Smooth muscle cell (in vitro differentiated cells): ENCODE results near the gene GAS2L1. TPM values are rescaled to one million over a fixed set of nuclear protein-coding genes. Genes with fewer than 3 reads are reported as not detected.
A peak's percentile ranks its signal among the peaks of the same experiment; 100 is the strongest.

Experiments
- DNase-seq: peaks from one replicate; lab custom pipeline; 2025; ENCODE audit not compliant: unreplicated experiment; lab: John Stamatoyannopoulos, UW
- H2AFZ ChIP-seq: fragments of 200-600 bp; sonication (generic); 2 replicates; pipeline ENCODE4 v1.6.0; 2016; ENCODE audit warnings: antibody characterized with exemption, low read depth, mild to moderate bottlenecking
- H3F3A ChIP-seq: fragments of 200-600 bp; sonication (generic); 2 replicates; pipeline ENCODE4 v1.6.0; 2017; ENCODE audit warnings: antibody characterized with exemption, low read depth
- H3K27ac ChIP-seq: fragments of 200-600 bp; sonication (generic); 2 replicates; pipeline ENCODE4 v1.5.1; 2016; ENCODE audit warnings: low read depth, mild to moderate bottlenecking
- H3K27me3 ChIP-seq: fragments of 200-600 bp; sonication (generic); 2 replicates; pipeline ENCODE4 v1.6.1; 2016; ENCODE audit warnings: low read depth, mild to moderate bottlenecking
- H3K36me3 ChIP-seq: fragments of 200-600 bp; sonication (generic); 2 replicates; pipeline ENCODE4 v1.5.1; 2016; ENCODE audit warnings: low read depth
- H3K4me1 ChIP-seq: fragments of 200-600 bp; sonication (generic); 2 replicates; pipeline ENCODE4 v1.5.1; 2016; ENCODE audit warnings: low read depth
- H3K4me2 ChIP-seq: fragments of 200-600 bp; sonication (generic); 2 replicates; pipeline ENCODE4 v1.6.0; 2016; ENCODE audit warnings: mild to moderate bottlenecking
- H3K4me3 ChIP-seq: fragments of 200-600 bp; sonication (generic); 2 replicates; pipeline ENCODE4 v1.5.1; 2016; ENCODE audit warnings: mild to moderate bottlenecking
- H3K79me2 ChIP-seq: fragments of 200-600 bp; sonication (generic); 2 replicates; pipeline ENCODE4 v1.6.0; 2016; ENCODE audit warnings: low read depth, mild to moderate bottlenecking
- H3K9ac ChIP-seq: fragments of 200-600 bp; sonication (generic); 2 replicates; pipeline ENCODE4 v1.6.0; 2016; ENCODE audit warnings: low read depth
- H3K9me3 ChIP-seq: fragments of 200-600 bp; sonication (generic); replicated peaks from 2 replicates; pipeline ENCODE4 v1.5.1; 2016; ENCODE audit warnings: low read depth
- H4K20me1 ChIP-seq: fragments of 200-600 bp; sonication (generic); 2 replicates; pipeline ENCODE4 v1.6.0; 2016; ENCODE audit warnings: low read depth
- CTCF ChIP-seq: fragments of 200-600 bp; sonication (generic); IDR thresholded peaks from 2 replicates; pipeline ENCODE4 v1.5.1; 2017; ENCODE audit warnings: borderline replicate concordance, mild to moderate bottlenecking, antibody characterized with exemption; ENCODE audit not compliant: insufficient read depth, poor library complexity, severe bottlenecking
- WGBS: methylation state at CpG from one replicate; pipeline ENCODE4 v1.1.7; 2016; ENCODE audit warnings: low lambda C conversion rate; 5-methylcytosine and 5-hydroxymethylcytosine counted together
- polyA plus RNA-seq: library from polyadenylated mRNA; unstranded; fragments of >200 nt; fragmentation: Nextera tagmentation; extraction: Ambion mirVana; gene quantifications from 2 replicates; pipeline ENCODE4 v1.2.1, GENCODE V29; 2016
- total RNA-seq: library from RNA; depleted of rRNA; stranded (reverse); fragments of >200 nt; gene quantifications from 2 replicates; pipeline ENCODE4 v1.2.3, GENCODE V29; 2014

Gene GAS2L1
- total and polyA plus RNA-seq, 2 experiments from 2014 or later = 7.8 to 31.7 TPM

GRCh38 chr22:29269230-29269604 lies 37.2 kb upstream of the GAS2L1 start:
- H3K27me3 ChIP-seq = no peaks in the 10 kb centered on the region
- under 1% methylated on average over 14 of the region's 14 CpGs for WGBS
- peak overlapping the region; percentile 99 for H3K27ac ChIP-seq
- peak overlapping the region; percentile 99 for H3K4me2 ChIP-seq
- no peaks in the 10 kb centered on the region for H3K9me3 ChIP-seq
- H2AFZ ChIP-seq = no peak overlapping the region
- peaks cover 11% of the 10 kb centered on the region for H3F3A ChIP-seq
- H3K36me3 ChIP-seq = peaks cover 6% of the 10 kb centered on the region
- no peak for TF ChIP-seq CTCF
- peaks cover 57% of the 10 kb centered on the region for H4K20me1 ChIP-seq
- H3K9ac ChIP-seq = peak overlapping the region; percentile 100
- peaks cover 43% of the 10 kb centered on the region for H3K4me1 ChIP-seq
- DNase-seq = no peak
- peak overlapping the region; percentile 83 for H3K4me3 ChIP-seq
- peaks cover 75% of the 10 kb centered on the region for H3K79me2 ChIP-seq

DNA sequence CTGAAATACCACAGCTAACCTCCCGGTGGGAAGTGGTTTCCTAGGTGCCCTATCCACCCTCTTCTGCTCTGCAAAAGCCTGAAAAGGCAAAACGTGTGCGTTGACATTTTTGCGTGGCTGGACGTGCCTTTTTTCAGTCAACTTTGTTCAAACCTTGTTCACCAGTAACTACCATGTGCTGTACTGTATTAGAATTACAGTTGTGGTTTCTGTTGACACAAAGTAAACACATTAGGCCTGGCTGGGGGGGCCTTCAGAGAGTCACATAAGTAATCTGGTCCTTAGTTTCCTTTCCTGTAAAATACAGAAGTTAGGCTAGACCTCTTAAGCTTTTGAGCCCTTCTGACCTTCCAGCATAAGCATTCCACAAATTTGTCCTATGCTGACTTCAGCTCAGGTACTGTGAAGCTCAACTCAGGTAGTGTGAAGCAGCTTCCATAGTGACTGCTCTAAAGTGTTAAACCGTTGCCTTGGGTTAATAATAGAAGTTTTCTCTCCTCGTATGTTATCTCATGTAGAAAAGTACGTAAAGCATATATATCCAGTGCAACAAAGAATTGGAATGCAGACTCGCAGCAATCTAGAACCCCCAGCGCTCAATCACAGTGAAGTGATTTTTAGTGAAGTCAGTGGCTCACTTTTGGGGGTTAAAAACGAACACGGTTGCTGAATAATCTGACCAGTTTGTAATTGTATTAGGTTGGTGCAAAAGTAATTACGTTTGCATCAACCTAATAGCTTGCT lies 36.5 kb upstream of the GAS2L1 start:
- Histone ChIP-seq H3K9ac (peak overlapping the region; percentile 100), H3K36me3 (peaks cover 13% of the 10 kb centered on the region), H3K27me3 (no peaks in the 10 kb centered on the region), H3F3A (peaks cover 11% of the 10 kb centered on the region), H4K20me1 (peaks cover 64% of the 10 kb centered on the region), H3K4me1 (peaks cover 43% of the 10 kb centered on the region), H3K4me3 (peak overlapping the region; percentile 83), H2AFZ (no peak overlapping the region), H3K27ac (peak overlapping the region; percentile 99), H3K4me2 (peak overlapping the region; percentile 99), H3K9me3 (no peaks in the 10 kb centered on the region), H3K79me2 (peaks cover 81% of the 10 kb centered on the region)
- TF ChIP-seq CTCF = no peak
- DNase-seq = no peak
- 23% methylated on average over 13 of the region's 13 CpGs for WGBS

DNA sequence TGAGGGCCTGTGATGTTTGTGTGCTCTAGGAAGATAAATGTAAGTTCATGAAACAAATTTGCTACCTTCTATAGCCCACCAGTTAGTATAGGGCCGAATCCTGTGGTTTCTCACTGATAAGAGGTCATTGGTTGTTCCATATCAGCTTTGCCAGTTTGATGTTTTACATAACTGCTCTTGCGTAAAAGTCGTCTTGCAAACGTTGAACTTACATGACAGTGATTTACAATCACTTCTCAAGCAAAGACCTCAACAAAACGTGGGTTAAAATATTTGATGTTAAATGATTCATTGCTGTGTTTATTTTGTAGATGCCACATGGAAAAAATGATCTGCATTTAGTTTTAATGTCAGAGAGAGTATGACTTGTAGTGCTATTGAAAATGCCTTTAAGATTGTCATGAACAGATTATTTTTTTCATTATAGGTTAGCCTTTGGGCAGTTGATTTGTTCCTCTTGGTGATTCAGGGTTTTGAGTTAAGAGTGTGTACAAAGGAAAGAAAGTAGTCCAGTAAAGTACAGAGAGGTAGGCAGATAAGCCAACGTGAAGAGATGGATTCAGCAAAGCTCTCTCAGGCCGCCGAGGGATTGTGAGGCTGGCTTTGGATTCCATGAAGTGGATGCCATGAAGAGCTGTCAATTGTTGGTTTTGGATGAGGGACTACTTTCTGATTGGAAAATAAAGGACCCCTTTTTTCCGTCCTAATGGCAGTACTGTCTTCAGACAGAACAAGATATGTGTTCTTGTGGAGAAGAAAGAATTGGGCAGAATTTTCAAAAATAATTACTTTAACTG lies 35.8 kb upstream of the GAS2L1 start:
- Histone ChIP-seq H3K27ac (peak overlapping the region; percentile 99), H3K4me1 (peaks cover 43% of the 10 kb centered on the region), H2AFZ (no peak overlapping the region), H3K9me3 (no peaks in the 10 kb centered on the region), H3K4me2 (peak overlapping the region; percentile 99), H4K20me1 (peaks cover 71% of the 10 kb centered on the region), H3K27me3 (no peaks in the 10 kb centered on the region), H3K4me3 (peak overlapping the region; percentile 83), H3K36me3 (peaks cover 20% of the 10 kb centered on the region), H3K79me2 (peaks cover 89% of the 10 kb centered on the region), H3F3A (peaks cover 11% of the 10 kb centered on the region), H3K9ac (peak overlapping the region; percentile 100)
- DNase-seq = no peak
- 24% methylated on average over 9 of the region's 9 CpGs for WGBS
- no peak for TF ChIP-seq CTCF
